ENCODE results near the gene SCP2. TPM values are rescaled to one million over a fixed set of nuclear protein-coding genes. Genes with fewer than 3 reads are reported as not detected.

Gene SCP2
- total and polyA plus RNA-seq, 4 donors: 85.6 to 157 (median 128) TPM

DNA sequence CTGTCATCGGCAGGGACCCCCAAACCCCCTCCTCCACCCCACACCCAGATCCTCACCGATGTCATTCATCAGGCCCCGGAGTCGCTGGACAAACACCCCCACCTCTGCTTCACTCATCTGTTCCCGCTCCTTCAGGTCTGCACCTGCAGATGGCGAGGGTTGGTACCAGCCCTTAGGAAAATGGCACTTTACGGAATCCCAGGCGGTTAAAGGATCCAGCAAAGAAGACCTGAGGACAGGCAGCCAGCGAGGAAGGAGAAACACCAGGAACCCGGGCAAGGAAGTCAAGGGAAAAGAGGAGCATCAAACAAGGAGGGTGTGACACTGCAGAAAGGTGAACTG, 19.3 kb upstream of the SCP2 start:
- TF ChIP-seq, protein P1, sequence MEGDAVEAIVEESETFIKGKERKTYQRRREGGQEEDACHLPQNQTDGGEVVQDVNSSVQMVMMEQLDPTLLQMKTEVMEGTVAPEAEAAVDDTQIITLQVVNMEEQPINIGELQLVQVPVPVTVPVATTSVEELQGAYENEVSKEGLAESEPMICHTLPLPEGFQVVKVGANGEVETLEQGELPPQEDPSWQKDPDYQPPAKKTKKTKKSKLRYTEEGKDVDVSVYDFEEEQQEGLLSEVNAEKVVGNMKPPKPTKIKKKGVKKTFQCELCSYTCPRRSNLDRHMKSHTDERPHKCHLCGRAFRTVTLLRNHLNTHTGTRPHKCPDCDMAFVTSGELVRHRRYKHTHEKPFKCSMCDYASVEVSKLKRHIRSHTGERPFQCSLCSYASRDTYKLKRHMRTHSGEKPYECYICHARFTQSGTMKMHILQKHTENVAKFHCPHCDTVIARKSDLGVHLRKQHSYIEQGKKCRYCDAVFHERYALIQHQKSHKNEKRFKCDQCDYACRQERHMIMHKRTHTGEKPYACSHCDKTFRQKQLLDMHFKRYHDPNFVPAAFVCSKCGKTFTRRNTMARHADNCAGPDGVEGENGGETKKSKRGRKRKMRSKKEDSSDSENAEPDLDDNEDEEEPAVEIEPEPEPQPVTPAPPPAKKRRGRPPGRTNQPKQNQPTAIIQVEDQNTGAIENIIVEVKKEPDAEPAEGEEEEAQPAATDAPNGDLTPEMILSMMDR (IDR thresholded peaks at IDR 0.05; ENCODE audit: control extremely low read depth, extremely low read depth): no peak
- Histone ChIP-seq H3K36me3 (ENCODE audit: control insufficient read depth in 4 of 4, insufficient read depth in 4 of 4, low read length in 4 of 4) (peaks cover 0 to 5% (median 0%) of the 10 kb centered on the region in 4 donors), H3K4me1 (ENCODE audit: control insufficient read depth in 5 of 5, insufficient read depth in 5 of 5, low read length in 5 of 5) (no peaks in the 10 kb centered on the region), H3K9ac (ENCODE audit: insufficient read depth in 1 of 2, low read length in 2 of 2) (no peak overlapping the region), H3K27me3 (ENCODE audit: control insufficient read depth in 3 of 3, insufficient read depth in 3 of 3, low read length in 2 of 3) (no peaks in the 10 kb centered on the region), H3K27ac (ENCODE audit: low read depth in 1 of 2, low read length in 1 of 2) (no peak overlapping the region), H3K9me3 (ENCODE audit: control insufficient read depth in 4 of 4, insufficient read depth in 3 of 4, low read length in 3 of 4) (no peaks in the 10 kb centered on the region), H3K4me3 (no peak overlapping the region)
- DNase-seq: no peak
- WGBS, 2 donors: 83 to 93% methylated on average over 10 of the region's 10 CpGs
- ATAC-seq (ENCODE audit: insufficient read depth, low FRiP score): no peak

DNA sequence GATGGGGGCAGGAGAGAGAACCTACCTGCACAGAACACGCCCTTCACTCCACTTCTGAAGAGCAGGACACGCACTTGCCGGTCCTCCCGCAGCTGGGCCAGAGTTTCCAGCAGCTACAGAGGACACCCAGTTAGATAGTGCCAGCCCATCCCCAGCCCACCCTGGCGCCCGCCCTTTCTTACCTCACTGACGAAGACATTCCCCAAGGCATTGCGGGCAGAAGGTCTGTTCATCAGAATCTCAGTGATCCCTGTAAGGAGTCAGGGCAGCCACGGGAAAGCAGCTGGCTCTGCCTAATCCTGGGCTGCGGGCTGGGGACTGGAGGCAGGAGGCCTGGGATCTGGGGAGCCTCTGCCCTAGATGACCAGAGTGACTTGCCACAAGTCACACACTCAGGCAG, 15.5 kb upstream of the SCP2 start:
- TF ChIP-seq, protein P1 (IDR thresholded peaks at IDR 0.05; ENCODE audit: control extremely low read depth, extremely low read depth): no peak
- no peaks in the 10 kb centered on the region for H3K9me3 ChIP-seq (ENCODE audit: control insufficient read depth in 4 of 4, insufficient read depth in 3 of 4, low read length in 3 of 4)
- no peak overlapping the region for H3K9ac ChIP-seq (ENCODE audit: insufficient read depth in 1 of 2, low read length in 2 of 2)
- 95 to 97% methylated on average over 10 of the region's 10 CpGs for WGBS, 2 donors
- H3K4me3 ChIP-seq: no peak overlapping the region
- H3K4me1 ChIP-seq (ENCODE audit: control insufficient read depth in 5 of 5, insufficient read depth in 5 of 5, low read length in 5 of 5): peaks cover 0 to 2% (median 0%) of the 10 kb centered on the region in 5 donors
- no peaks in the 10 kb centered on the region for H3K27me3 ChIP-seq (ENCODE audit: control insufficient read depth in 3 of 3, insufficient read depth in 3 of 3, low read length in 2 of 3)
- H3K36me3 ChIP-seq (ENCODE audit: control insufficient read depth in 4 of 4, insufficient read depth in 4 of 4, low read length in 4 of 4): peaks cover 0 to 3% (median 0%) of the 10 kb centered on the region in 4 donors
- ATAC-seq (ENCODE audit: insufficient read depth, low FRiP score): no peak
- no peak overlapping the region for H3K27ac ChIP-seq (ENCODE audit: low read depth in 1 of 2, low read length in 1 of 2)
- no peak for DNase-seq

- TF ChIP-seq, protein P1 (IDR thresholded peaks at IDR 0.05; ENCODE audit: control extremely low read depth, extremely low read depth): no peak
- DNase-seq: no peak
These were observed 14.1 kb upstream of the SCP2 start for GRCh38 chr1:52913014-52913413.

DNA sequence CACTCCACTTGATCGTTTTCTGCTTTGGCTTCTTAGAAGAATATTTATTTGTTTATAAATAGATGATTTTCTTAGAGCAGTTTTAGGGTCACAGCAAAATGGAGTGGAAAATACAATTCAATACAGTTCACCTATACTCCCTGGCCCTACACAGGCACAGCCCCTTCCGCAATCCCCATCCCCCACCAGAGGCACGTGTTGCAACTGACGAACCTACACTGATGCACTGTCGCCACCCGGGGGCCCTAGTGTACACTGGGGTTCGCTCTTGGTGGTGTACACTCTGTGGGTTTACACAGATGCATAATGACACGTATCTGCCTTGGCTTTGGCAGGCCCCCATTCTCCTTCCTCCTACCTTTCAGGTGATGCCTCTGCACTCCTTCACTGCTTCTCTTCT, 13.5 kb upstream of the SCP2 start:
- no peak overlapping the region for H3K27ac ChIP-seq (ENCODE audit: low read depth in 1 of 2, low read length in 1 of 2)
- H3K9ac ChIP-seq (ENCODE audit: insufficient read depth in 1 of 2, low read length in 2 of 2): no peak overlapping the region
- H3K4me1 ChIP-seq (ENCODE audit: control insufficient read depth in 5 of 5, insufficient read depth in 5 of 5, low read length in 5 of 5): peaks cover 0 to 12% (median 0%) of the 10 kb centered on the region in 5 donors
- 72 to 75% methylated on average over 8 of the region's 8 CpGs for WGBS, 2 donors
- TF ChIP-seq, protein P1 (IDR thresholded peaks at IDR 0.05; ENCODE audit: control extremely low read depth, extremely low read depth): no peak
- no peak for DNase-seq
- no peak for ATAC-seq (ENCODE audit: insufficient read depth, low FRiP score)
- no peaks in the 10 kb centered on the region for H3K27me3 ChIP-seq (ENCODE audit: control insufficient read depth in 3 of 3, insufficient read depth in 3 of 3, low read length in 2 of 3)
- H3K4me3 ChIP-seq: no peak overlapping the region
- no peaks in the 10 kb centered on the region for H3K9me3 ChIP-seq (ENCODE audit: control insufficient read depth in 4 of 4, insufficient read depth in 3 of 4, low read length in 3 of 4)
- H3K36me3 ChIP-seq (ENCODE audit: control insufficient read depth in 4 of 4, insufficient read depth in 4 of 4, low read length in 4 of 4): peaks cover 0 to 3% (median 0%) of the 10 kb centered on the region in 4 donors

More at GRCh38 chr1:52913014-52913413, 14.1 kb upstream of the SCP2 start:
- H3K27me3 ChIP-seq (ENCODE audit: control insufficient read depth in 3 of 3, insufficient read depth in 3 of 3, low read length in 2 of 3): no peaks in the 10 kb centered on the region
- 95% methylated on average over 3 of the region's 3 CpGs for WGBS, 2 donors
- H3K9me3 ChIP-seq (ENCODE audit: control insufficient read depth in 4 of 4, insufficient read depth in 3 of 4, low read length in 3 of 4): no peaks in the 10 kb centered on the region
- H3K4me3 ChIP-seq: no peak overlapping the region
- H3K27ac ChIP-seq (ENCODE audit: low read depth in 1 of 2, low read length in 1 of 2): no peak overlapping the region
- peaks cover 0 to 12% (median 0%) of the 10 kb centered on the region in 5 donors for H3K4me1 ChIP-seq (ENCODE audit: control insufficient read depth in 5 of 5, insufficient read depth in 5 of 5, low read length in 5 of 5)
- no peak overlapping the region for H3K9ac ChIP-seq (ENCODE audit: insufficient read depth in 1 of 2, low read length in 2 of 2)
- H3K36me3 ChIP-seq (ENCODE audit: control insufficient read depth in 4 of 4, insufficient read depth in 4 of 4, low read length in 4 of 4): peaks cover 0 to 3% (median 0%) of the 10 kb centered on the region in 4 donors
- ATAC-seq (ENCODE audit: insufficient read depth, low FRiP score): no peak
